Measurements from ENCODE around the gene APBB2.

APBB2 gene

GRCh38 chr4:40956721-40957255, 257.6 kb downstream of the APBB2 start:
- H3K36me3 ChIP-seq (ENCODE audit: low read depth) = no peaks in the 10 kb centered on the region; the same call in 1 of the 2 replicates
- no peak overlapping the region for H3K4me3 ChIP-seq (ENCODE audit: severe bottlenecking)
- no peaks in the 10 kb centered on the region for H3K4me1 ChIP-seq (ENCODE audit: insufficient read depth, poor library complexity, severe bottlenecking)
- no peaks in the 10 kb centered on the region for H3K27me3 ChIP-seq (ENCODE audit: insufficient read depth, poor library complexity, severe bottlenecking)
- no peaks in the 10 kb centered on the region for H3K9me3 ChIP-seq (ENCODE audit: severe bottlenecking)
- no peak for TF ChIP-seq CTCF (IDR thresholded peaks at IDR 0.05; ENCODE audit: poor library complexity, severe bottlenecking)
- ATAC-seq (ENCODE audit: low read depth) (no peak), DNase-seq (ENCODE audit: low spot score) (no peak)
- no peak overlapping the region for H3K27ac ChIP-seq (ENCODE audit: poor library complexity, severe bottlenecking)

- ATAC-seq (ENCODE audit: low read depth) = no peak
- no peak for TF ChIP-seq CTCF (IDR thresholded peaks at IDR 0.05; ENCODE audit: poor library complexity, severe bottlenecking)
- H3K4me1 ChIP-seq (ENCODE audit: insufficient read depth, poor library complexity, severe bottlenecking) = no peaks in the 10 kb centered on the region
Observed at GRCh38 chr4:40954088-40954668, 260.2 kb downstream of the APBB2 start.

GRCh38 chr4:40953283-40954087, 260.9 kb downstream of the APBB2 start:
- H3K4me1 ChIP-seq (ENCODE audit: insufficient read depth, poor library complexity, severe bottlenecking) = no peaks in the 10 kb centered on the region
- H3K4me3 ChIP-seq (ENCODE audit: severe bottlenecking) = no peak overlapping the region
- no peak for ATAC-seq (ENCODE audit: low read depth)
- no peaks in the 10 kb centered on the region for H3K27me3 ChIP-seq (ENCODE audit: insufficient read depth, poor library complexity, severe bottlenecking)
- TF ChIP-seq CTCF (IDR thresholded peaks at IDR 0.05; ENCODE audit: poor library complexity, severe bottlenecking) = no peak
- H3K27ac ChIP-seq (ENCODE audit: poor library complexity, severe bottlenecking) = no peak overlapping the region
- no peak for DNase-seq (ENCODE audit: low spot score)
- no peaks in the 10 kb centered on the region for H3K9me3 ChIP-seq (ENCODE audit: severe bottlenecking)
- no peaks in the 10 kb centered on the region; the same call in 1 of the 2 replicates for H3K36me3 ChIP-seq (ENCODE audit: low read depth)

More at GRCh38 chr4:40954088-40954668, 260.2 kb downstream of the APBB2 start:
- H3K36me3 ChIP-seq (ENCODE audit: low read depth) = no peaks in the 10 kb centered on the region; the same call in 1 of the 2 replicates
- no peak overlapping the region for H3K4me3 ChIP-seq (ENCODE audit: severe bottlenecking)
- H3K9me3 ChIP-seq (ENCODE audit: severe bottlenecking) = no peaks in the 10 kb centered on the region
- no peak for DNase-seq (ENCODE audit: low spot score)
- no peak overlapping the region for H3K27ac ChIP-seq (ENCODE audit: poor library complexity, severe bottlenecking)
- no peaks in the 10 kb centered on the region for H3K27me3 ChIP-seq (ENCODE audit: insufficient read depth, poor library complexity, severe bottlenecking)

GRCh38 chr4:40952672-40953071, 261.7 kb downstream of the APBB2 start:
- TF ChIP-seq CTCF (IDR thresholded peaks at IDR 0.05; ENCODE audit: poor library complexity, severe bottlenecking) = no peak
- H3K9me3 ChIP-seq (ENCODE audit: severe bottlenecking) = no peaks in the 10 kb centered on the region
- H3K27ac ChIP-seq (ENCODE audit: poor library complexity, severe bottlenecking) = no peak overlapping the region
- no peaks in the 10 kb centered on the region; the same call in 1 of the 2 replicates for H3K36me3 ChIP-seq (ENCODE audit: low read depth)
- H3K4me1 ChIP-seq (ENCODE audit: insufficient read depth, poor library complexity, severe bottlenecking) = no peaks in the 10 kb centered on the region
- DNase-seq (ENCODE audit: low spot score) (no peak), ATAC-seq (ENCODE audit: low read depth) (no peak)
- H3K27me3 ChIP-seq (ENCODE audit: insufficient read depth, poor library complexity, severe bottlenecking) = no peaks in the 10 kb centered on the region
- H3K4me3 ChIP-seq (ENCODE audit: severe bottlenecking) = no peak overlapping the region

Measured in RWPE2 (cell line).